Esophagus squamous epithelium (tissue), 4 donors: ENCODE measurements around the gene FANCF.

Source experiments
- CTCF ChIP-seq, 6 experiments: fragments of 450-650 bp in 4 of 6; fragments of 200-600 bp in 2 of 6; sonication (generic) in 2 of 6; IDR thresholded peaks; one replicate each; pipeline ENCODE4 v1.5.1; 2016 to 2019; ENCODE audit warnings: antibody characterized with exemption in 6 of 6, mild to moderate bottlenecking in 4 of 6, moderate library complexity in 4 of 6
- POLR2A ChIP-seq, 4 donors: fragments of 450-650 bp; IDR thresholded peaks; one replicate each; pipeline ENCODE4 v1.6.1; 2017; ENCODE audit warnings: antibody characterized with exemption in 4 of 4, mild to moderate bottlenecking in 4 of 4, moderate library complexity in 3 of 4

- TF ChIP-seq POLR2A (IDR thresholded peaks at IDR 0.05) (no peak), CTCF (IDR thresholded peaks at IDR 0.05) (no peak)
Observed at GRCh38 chr11:22659783-22660182, 34.2 kb upstream of the FANCF start.
